Muscle layer of duodenum (tissue), 2 donors: ENCODE results near the gene DPF1.
A peak's percentile ranks its signal among the peaks of the same experiment; 100 is the strongest.

Source experiments
- H3K27ac ChIP-seq: one replicate; pipeline ENCODE4 v1.7.0; 2013; ENCODE audit warnings: mild to moderate bottlenecking, low read length
- H3K27me3 ChIP-seq: one replicate; pipeline ENCODE4 v1.7.0; 2013; ENCODE audit warnings: low read depth, mild to moderate bottlenecking, control low read depth, low read length
- H3K36me3 ChIP-seq, 2 donors: one replicate each; pipeline ENCODE4 v1.7.0; 2013; ENCODE audit warnings: low read length in 2 of 2, control low read depth in 1 of 2, mild to moderate bottlenecking in 1 of 2; ENCODE audit not compliant: insufficient read depth in 2 of 2, control insufficient read depth in 1 of 2
- H3K4me1 ChIP-seq, 2 donors: one replicate each; pipeline ENCODE4 v1.7.0; 2013; ENCODE audit warnings: low read length in 2 of 2, mild to moderate bottlenecking in 2 of 2, control low read depth in 1 of 2, moderate library complexity in 1 of 2; ENCODE audit not compliant: insufficient read depth in 2 of 2, control insufficient read depth in 1 of 2
- H3K4me3 ChIP-seq, 2 donors: one replicate each; pipeline ENCODE4 v1.7.0; 2013; ENCODE audit warnings: low read length in 2 of 2, low read depth in 1 of 2, mild to moderate bottlenecking in 1 of 2
- H3K9me3 ChIP-seq, 2 donors: one replicate each; pipeline ENCODE4 v1.7.0; 2013; ENCODE audit warnings: low read length in 2 of 2, control low read depth in 1 of 2, mild to moderate bottlenecking in 1 of 2; ENCODE audit not compliant: control insufficient read depth in 1 of 2
- donor health status: healthy.

DPF1 gene

DNA sequence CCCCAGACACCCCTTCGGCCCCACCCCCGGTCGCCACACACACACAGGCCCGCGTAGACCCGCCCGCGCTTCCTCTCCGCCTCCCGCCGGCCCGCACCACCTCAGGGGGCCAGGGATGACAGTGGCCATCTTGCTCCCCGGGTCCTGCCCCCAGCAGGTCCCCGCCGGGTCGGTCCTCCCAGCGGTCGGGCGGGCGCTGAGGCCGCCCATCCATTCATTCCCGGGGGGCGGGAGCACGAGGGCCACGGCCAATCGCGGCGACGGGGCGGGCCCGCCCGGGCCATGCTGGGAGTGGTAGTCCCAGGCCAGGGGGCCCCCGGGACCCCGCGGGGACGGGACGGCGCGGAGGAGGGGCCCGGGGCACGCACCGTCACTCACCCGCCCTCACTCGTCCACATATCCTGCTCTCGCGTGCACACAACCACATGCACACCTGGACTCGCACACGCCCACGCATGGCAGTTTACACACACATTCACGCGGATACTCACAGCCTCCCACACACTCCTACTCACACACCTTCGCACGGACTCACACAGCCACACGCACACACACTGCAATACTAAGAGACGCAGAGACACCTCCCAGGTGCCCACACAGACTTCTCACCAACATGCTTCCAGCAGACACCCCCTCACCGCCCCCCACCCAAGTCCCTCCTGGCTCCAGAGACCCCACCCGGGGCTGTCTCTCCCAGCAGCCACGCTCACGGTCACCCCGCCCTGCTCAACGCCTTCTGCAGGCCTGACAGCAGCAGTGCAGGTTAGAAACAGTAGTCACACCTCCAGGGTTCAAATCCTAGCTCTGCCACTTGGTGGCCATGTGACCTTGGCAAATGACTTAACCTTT, at the start of gene DPF1:
Gene DPF1, minus strand, starts transcription at position 209 of the 849 bp plus-strand sequence. Its CDS starts 80 bp downstream, at position 129.
- Histone ChIP-seq H3K4me1 (peaks cover 0 to 19% of the 10 kb centered on the region in 2 donors), H3K36me3 (no peaks in the 10 kb centered on the region), H3K4me3 (peak within 1 kb of the TSS in 1 of 2 donors; percentile 65), H3K27ac (no peak within 1 kb of the TSS), H3K27me3 (peaks cover 44% of the 10 kb centered on the region), H3K9me3 (no peaks in the 10 kb centered on the region)

DNA sequence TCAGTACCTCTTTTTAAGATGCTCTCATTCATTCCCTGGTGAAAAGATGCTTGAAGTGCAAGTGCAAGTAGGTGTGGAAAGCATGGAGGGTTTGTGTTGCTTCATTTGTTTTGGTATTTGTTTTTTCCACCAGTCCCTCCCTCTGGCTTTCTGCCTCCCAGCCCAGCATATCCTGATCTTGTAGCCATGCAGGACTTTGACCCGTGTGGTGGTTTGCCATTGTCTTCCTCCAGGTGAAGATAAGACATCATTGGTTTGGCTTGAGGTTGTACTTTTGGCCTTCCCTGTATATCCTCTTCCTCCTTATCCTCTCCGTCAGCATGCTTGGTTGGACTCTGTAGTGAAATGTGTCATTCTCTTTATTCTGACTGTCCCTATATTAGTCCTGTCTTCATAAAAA, 49.5 kb upstream of the DPF1 start:
- Histone ChIP-seq H3K27ac (no peak overlapping the region), H3K4me3 (no peak overlapping the region), H3K4me1 (peaks cover 4 to 6% of the 10 kb centered on the region in 2 donors), H3K36me3 (no peaks in the 10 kb centered on the region), H3K27me3 (no peaks in the 10 kb centered on the region), H3K9me3 (no peaks in the 10 kb centered on the region)

DNA sequence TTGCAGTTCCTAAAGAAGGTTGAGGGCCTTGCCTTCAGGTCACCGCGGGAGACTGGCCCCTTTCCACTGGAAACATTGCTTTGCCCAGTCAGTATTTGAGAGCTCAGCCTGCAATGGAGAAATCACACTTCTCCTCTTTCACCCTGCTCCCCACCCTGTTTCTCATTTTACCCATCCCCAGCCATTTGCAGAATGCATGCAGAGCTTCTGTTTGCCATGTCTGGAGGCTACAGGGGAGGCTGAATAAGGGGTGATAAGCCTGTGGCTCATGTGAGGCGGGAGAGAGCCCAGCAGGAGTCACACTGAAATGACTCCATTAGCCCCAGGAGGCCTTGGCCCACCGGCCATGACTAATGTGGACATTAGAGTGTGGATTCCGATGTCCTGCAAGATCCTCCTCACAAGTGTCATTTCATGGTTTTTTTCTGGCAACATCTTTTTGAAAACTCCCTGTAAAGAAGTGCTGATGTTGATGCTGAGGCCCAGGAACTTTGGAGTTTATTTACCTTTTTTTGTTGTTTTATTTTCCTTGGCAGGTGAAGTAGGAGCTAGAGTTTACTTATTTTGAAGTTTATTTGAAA, 46.7 kb upstream of the DPF1 start:
- Histone ChIP-seq H3K9me3 (no peaks in the 10 kb centered on the region), H3K27ac (no peak overlapping the region), H3K4me3 (no peak overlapping the region), H3K27me3 (no peaks in the 10 kb centered on the region), H3K4me1 (no peaks in the 10 kb centered on the region), H3K36me3 (no peaks in the 10 kb centered on the region)

DNA sequence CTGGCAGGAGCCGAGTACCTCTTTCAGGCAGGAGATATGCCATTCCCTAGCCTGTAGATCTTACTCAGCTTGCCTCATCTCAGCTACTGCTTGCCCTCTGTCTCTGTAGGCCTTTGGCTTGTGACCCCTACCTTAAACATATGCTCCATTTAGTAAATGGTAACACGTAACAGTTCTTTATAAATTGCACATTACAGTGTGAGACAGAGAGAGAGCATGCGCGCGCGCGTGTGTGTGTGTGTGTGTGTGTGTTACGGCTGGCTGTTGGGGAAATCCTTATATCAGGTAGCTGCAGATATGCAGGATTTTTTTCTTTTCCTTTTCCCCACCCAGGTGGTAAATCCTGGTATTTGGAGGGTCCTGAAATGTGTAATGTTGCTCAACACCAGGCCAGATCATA, 44.5 kb upstream of the DPF1 start:
- Histone ChIP-seq H3K27ac (no peak overlapping the region), H3K36me3 (no peaks in the 10 kb centered on the region), H3K9me3 (no peaks in the 10 kb centered on the region), H3K4me3 (no peak overlapping the region), H3K27me3 (no peaks in the 10 kb centered on the region), H3K4me1 (peaks cover 4 to 13% of the 10 kb centered on the region in 2 donors)

- H3K4me1 ChIP-seq, result peaks cover 4 to 13% of the 10 kb centered on the region in 2 donors
- no peak overlapping the region for H3K4me3 ChIP-seq
- peak overlapping the region; percentile 43 for H3K27ac ChIP-seq
- H3K27me3 ChIP-seq, result no peaks in the 10 kb centered on the region
- H3K36me3 ChIP-seq, result no peaks in the 10 kb centered on the region
- no peaks in the 10 kb centered on the region for H3K9me3 ChIP-seq
Measured at GRCh38 chr19:38267761-38268483, 43.9 kb upstream of the DPF1 start.

DNA sequence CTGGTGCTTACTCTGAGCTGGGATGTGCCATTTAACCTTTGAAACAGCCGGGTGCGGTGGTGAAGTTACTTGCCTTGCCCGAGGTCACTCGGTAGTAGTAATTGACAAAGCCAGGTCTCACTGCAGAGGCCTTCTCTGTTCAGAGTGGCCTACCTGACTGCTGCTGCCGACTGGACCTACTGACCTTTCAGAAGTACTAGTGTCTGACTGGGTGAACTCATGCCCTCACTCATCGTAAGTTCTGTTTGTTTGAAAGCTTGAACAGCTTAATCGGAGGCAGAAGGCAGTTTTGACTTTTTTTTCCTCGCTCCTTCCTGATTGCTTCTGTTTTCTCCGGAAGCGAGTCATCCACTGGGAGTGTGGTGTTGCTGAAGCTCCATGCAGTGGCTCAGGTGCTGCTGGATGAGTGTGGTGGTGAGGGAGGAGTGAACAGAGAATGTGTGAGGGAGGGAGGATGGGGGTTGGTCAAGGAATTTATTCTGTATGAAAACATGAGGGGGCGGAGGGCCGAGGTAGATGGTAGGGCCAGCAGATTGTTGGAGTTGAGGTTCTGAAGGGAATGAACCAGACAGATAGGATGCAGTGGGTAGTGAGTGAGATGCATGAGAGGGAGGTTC, 43.1 kb upstream of the DPF1 start:
- Histone ChIP-seq H3K27ac (peak overlapping the region; percentile 43), H3K4me3 (no peak overlapping the region), H3K9me3 (no peaks in the 10 kb centered on the region), H3K27me3 (no peaks in the 10 kb centered on the region), H3K36me3 (no peaks in the 10 kb centered on the region), H3K4me1 (peaks cover 4 to 13% of the 10 kb centered on the region in 2 donors)

DNA sequence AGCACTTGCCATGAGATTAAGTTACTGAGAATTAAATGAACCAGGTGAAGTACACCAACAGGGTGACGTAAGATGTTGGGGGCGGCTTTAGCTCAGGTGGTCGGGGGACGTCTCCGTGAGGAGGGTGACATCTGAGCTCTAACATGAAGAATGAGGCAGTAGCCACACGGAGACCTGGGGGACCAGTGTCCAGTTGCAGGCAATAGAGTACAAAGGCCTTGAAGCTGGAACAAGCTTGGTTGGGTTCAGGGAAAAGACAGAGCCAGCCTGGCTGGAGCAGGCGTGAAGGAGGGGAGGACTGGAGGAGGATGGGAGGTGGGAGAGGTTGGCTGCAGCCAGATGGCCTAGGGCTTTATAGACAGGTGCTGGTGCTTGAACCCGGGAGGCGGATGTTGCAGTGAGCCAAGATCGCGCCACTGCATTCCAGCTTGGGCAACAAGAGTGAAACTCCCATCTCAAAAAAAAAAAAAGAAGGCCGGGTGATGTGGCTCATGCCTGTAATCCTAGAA, 42.0 kb upstream of the DPF1 start:
- H3K27ac ChIP-seq, result peak overlapping the region; percentile 71
- H3K4me1 ChIP-seq, result peaks cover 4 to 13% of the 10 kb centered on the region in 2 donors
- peak overlapping the region in 1 of 2 donors; percentile 51 for H3K4me3 ChIP-seq
- H3K9me3 ChIP-seq, result no peaks in the 10 kb centered on the region
- no peaks in the 10 kb centered on the region for H3K36me3 ChIP-seq
- H3K27me3 ChIP-seq, result no peaks in the 10 kb centered on the region

- Histone ChIP-seq H3K36me3 (no peaks in the 10 kb centered on the region), H3K4me1 (peaks cover 4 to 13% of the 10 kb centered on the region in 2 donors), H3K9me3 (no peaks in the 10 kb centered on the region), H3K4me3 (peak overlapping the region; percentile 51 to 73), H3K27ac (peak overlapping the region; percentile 71), H3K27me3 (no peaks in the 10 kb centered on the region)
Measured at GRCh38 chr19:38265213-38265861, 41.3 kb upstream of the DPF1 start.

GRCh38 chr19:38264486-38265212, 40.6 kb upstream of the DPF1 start, which contains the start of gene SPINT2:
Gene SPINT2, plus strand, starts transcription at chr19:38264573. Its CDS starts 320 bp downstream, at chr19:38264893.
- Histone ChIP-seq H3K4me3 (peak within 1 kb of the TSS; percentile 51 to 73), H3K36me3 (no peaks in the 10 kb centered on the region), H3K27me3 (no peaks in the 10 kb centered on the region), H3K27ac (peak within 1 kb of the TSS; percentile 71), H3K9me3 (no peaks in the 10 kb centered on the region), H3K4me1 (peaks cover 4 to 13% of the 10 kb centered on the region in 2 donors)
